Endodermal cell (in vitro differentiated cells): Measurements from ENCODE around the gene RPL38. TPM values are rescaled to one million over a fixed set of nuclear protein-coding genes. Genes with fewer than 3 reads are reported as not detected.

ENCODE experiments used
- DNase-seq: peaks from one replicate; pipeline ENCODE4 v3.0.0-alpha.2; 2017
- H3K27ac ChIP-seq: 2 replicates; pipeline ENCODE4 v1.5.1; 2013; ENCODE audit warnings: mild to moderate bottlenecking, low read depth, low read length, moderate library complexity
- H3K27me3 ChIP-seq: 2 replicates; pipeline ENCODE4 v1.6.1; 2013; ENCODE audit warnings: mild to moderate bottlenecking, low read length, moderate library complexity; ENCODE audit not compliant: insufficient read depth, control insufficient read depth, poor library complexity, severe bottlenecking
- H3K36me3 ChIP-seq: 2 replicates; pipeline ENCODE4 v1.7.0; 2013; ENCODE audit warnings: mild to moderate bottlenecking, low read length, moderate library complexity; ENCODE audit not compliant: control insufficient read depth, insufficient read depth
- H3K4me1 ChIP-seq: one replicate; pipeline ENCODE4 v1.7.0; 2013; ENCODE audit warnings: low read length; ENCODE audit not compliant: control insufficient read depth, insufficient read depth
- H3K4me3 ChIP-seq: 2 replicates; pipeline ENCODE4 v1.5.1; 2013; ENCODE audit warnings: mild to moderate bottlenecking, low read length, moderate library complexity
- H3K9ac ChIP-seq: 2 replicates; pipeline ENCODE4 v1.6.1; 2013; ENCODE audit warnings: mild to moderate bottlenecking, low read length, moderate library complexity; ENCODE audit not compliant: poor library complexity, severe bottlenecking; ENCODE audit errors: extremely low read depth
- H3K9me3 ChIP-seq: 2 replicates; pipeline ENCODE4 v1.6.1; 2013; ENCODE audit warnings: mild to moderate bottlenecking, low read length, moderate library complexity; ENCODE audit not compliant: control insufficient read depth
- H3K27ac Mint-ChIP-seq: 2 replicates; pipeline ENCODE4 v1.8.0; 2020; ENCODE audit warnings: mixed read lengths
- H3K27me3 Mint-ChIP-seq: 2 replicates; pipeline ENCODE4 v1.8.0; 2021; ENCODE audit warnings: mild to moderate bottlenecking, mixed read lengths; ENCODE audit not compliant: insufficient read depth
- H3K36me3 Mint-ChIP-seq: 2 replicates; pipeline ENCODE4 v1.8.0; 2020; ENCODE audit warnings: low read depth, mixed read lengths
- H3K4me1 Mint-ChIP-seq: 2 replicates; pipeline ENCODE4 v1.8.0; 2020; ENCODE audit warnings: mixed read lengths
- H3K4me3 Mint-ChIP-seq: 2 replicates; pipeline ENCODE4 v1.8.0; 2020; ENCODE audit warnings: mild to moderate bottlenecking, moderate library complexity, mixed read lengths
- H3K9me3 Mint-ChIP-seq: 2 replicates; pipeline ENCODE4 v1.8.0; 2020; ENCODE audit warnings: mild to moderate bottlenecking, mixed read lengths
- CTCF ChIP-seq: fragments of 200-600 bp; sonication (generic); conservative IDR thresholded peaks from 2 replicates; pipeline ENCODE4 v1.5.0; 2021; ENCODE audit warnings: antibody characterized with exemption, mild to moderate bottlenecking
- WGBS, 2 experiments: methylation state at CpG; one replicate each; pipeline versions ENCODE4 v1.1.5 to v1.1.7; 2013; ENCODE audit warnings: missing lambda C conversion rate in 2 of 2, mixed read lengths in 1 of 2; ENCODE audit not compliant: insufficient coverage in 1 of 2, insufficient read length in 1 of 2; 5-methylcytosine and 5-hydroxymethylcytosine counted together
- total RNA-seq, 2 donors: library from RNA; stranded (reverse); fragmentation: NEBNext Ultra II Directional in 1 of 2; extraction: Animal tissue kit (Norgen Biotek cat#: 25700) in 1 of 2; gene quantifications; 2 replicates in 1 of 2; 3 replicates in 1 of 2; pipeline ENCODE4 v1.2.1, GENCODE V29; 2021

The RPL38 gene
- total RNA-seq, 2 donors from 2014 or later, result 1,155 to 1,199 TPM

- 73 to 74% methylated on average over 12 to 15 of the region's 15 CpGs for WGBS, 2 experiments
- Histone ChIP-seq H3K4me1 (peaks cover 13% of the 10 kb centered on the region), H3K4me3 (no peak overlapping the region), H3K9me3 (no peaks in the 10 kb centered on the region), H3K36me3 (peaks cover 41% of the 10 kb centered on the region), H3K27ac (no peak overlapping the region), H3K9ac (no peak overlapping the region), H3K27me3 (peaks cover 17% of the 10 kb centered on the region)
- Mint-ChIP-seq H3K4me1 (peaks cover 18% of the 10 kb centered on the region), H3K36me3 (peaks cover 39% of the 10 kb centered on the region), H3K27me3 (peaks cover 22% of the 10 kb centered on the region), H3K9me3 (no peaks in the 10 kb centered on the region), H3K27ac (no peak overlapping the region), H3K4me3 (peak overlapping the region; percentile 99)
- no peak for DNase-seq
- TF ChIP-seq CTCF, result no peak
These were observed 540 bp upstream of the RPL38 start for GRCh38 chr17:74202938-74203337.

- Mint-ChIP-seq H3K36me3 (peaks cover 52% of the 10 kb centered on the region), H3K9me3 (no peaks in the 10 kb centered on the region), H3K4me3 (peak overlapping the region; percentile 99), H3K4me1 (peaks cover 27% of the 10 kb centered on the region), H3K27ac (peak overlapping the region; percentile 100), H3K27me3 (peaks cover 19% of the 10 kb centered on the region)
- Histone ChIP-seq H3K9me3 (no peaks in the 10 kb centered on the region), H3K4me3 (peak overlapping the region; percentile 99), H3K4me1 (peaks cover 16% of the 10 kb centered on the region), H3K27me3 (peaks cover 17% of the 10 kb centered on the region), H3K27ac (no peak overlapping the region), H3K9ac (peak overlapping the region; percentile 98), H3K36me3 (peaks cover 56% of the 10 kb centered on the region)
- TF ChIP-seq CTCF, result no peak
- 50 to 64% methylated on average over 12 to 14 of the region's 14 CpGs for WGBS, 2 experiments
- DNase-seq, result no peak
These were observed 996 bp downstream of the RPL38 start for GRCh38 chr17:74204474-74204873.

- Histone ChIP-seq H3K4me1 (peaks cover 16% of the 10 kb centered on the region), H3K36me3 (peaks cover 64% of the 10 kb centered on the region), H3K4me3 (peak overlapping the region; percentile 99), H3K27me3 (peaks cover 13% of the 10 kb centered on the region), H3K9ac (peak overlapping the region; percentile 98), H3K27ac (no peak overlapping the region), H3K9me3 (no peaks in the 10 kb centered on the region)
- DNase-seq, result no peak
- H3K36me3 Mint-ChIP-seq, result peaks cover 59% of the 10 kb centered on the region
- H3K4me3 Mint-ChIP-seq, result peak overlapping the region; percentile 99
- H3K27me3 Mint-ChIP-seq, result peaks cover 12% of the 10 kb centered on the region
- no peak for TF ChIP-seq CTCF
- peak overlapping the region; percentile 91 for H3K27ac Mint-ChIP-seq
- peaks cover 28% of the 10 kb centered on the region for H3K4me1 Mint-ChIP-seq
- 95 to 100% methylated on average over 2 to 3 of the region's 3 CpGs for WGBS, 2 experiments
- no peaks in the 10 kb centered on the region for H3K9me3 Mint-ChIP-seq
These were observed 1.8 kb downstream of the RPL38 start for GRCh38 chr17:74205274-74205673.
